Measurements from ENCODE around the gene ADAM10. TPM values are rescaled to one million over a fixed set of nuclear protein-coding genes. Genes with fewer than 3 reads are reported as not detected.

ADAM10 gene
- total RNA-seq, 1 experiment from 2014 or later, result 474 TPM

GRCh38 chr15:58555162-58556027 lies 194.1 kb downstream of the ADAM10 start:
- H3K4me3 Mint-ChIP-seq (ENCODE audit: low read depth, unreplicated experiment), result no peak overlapping the region
- TF ChIP-seq, protein P1, sequence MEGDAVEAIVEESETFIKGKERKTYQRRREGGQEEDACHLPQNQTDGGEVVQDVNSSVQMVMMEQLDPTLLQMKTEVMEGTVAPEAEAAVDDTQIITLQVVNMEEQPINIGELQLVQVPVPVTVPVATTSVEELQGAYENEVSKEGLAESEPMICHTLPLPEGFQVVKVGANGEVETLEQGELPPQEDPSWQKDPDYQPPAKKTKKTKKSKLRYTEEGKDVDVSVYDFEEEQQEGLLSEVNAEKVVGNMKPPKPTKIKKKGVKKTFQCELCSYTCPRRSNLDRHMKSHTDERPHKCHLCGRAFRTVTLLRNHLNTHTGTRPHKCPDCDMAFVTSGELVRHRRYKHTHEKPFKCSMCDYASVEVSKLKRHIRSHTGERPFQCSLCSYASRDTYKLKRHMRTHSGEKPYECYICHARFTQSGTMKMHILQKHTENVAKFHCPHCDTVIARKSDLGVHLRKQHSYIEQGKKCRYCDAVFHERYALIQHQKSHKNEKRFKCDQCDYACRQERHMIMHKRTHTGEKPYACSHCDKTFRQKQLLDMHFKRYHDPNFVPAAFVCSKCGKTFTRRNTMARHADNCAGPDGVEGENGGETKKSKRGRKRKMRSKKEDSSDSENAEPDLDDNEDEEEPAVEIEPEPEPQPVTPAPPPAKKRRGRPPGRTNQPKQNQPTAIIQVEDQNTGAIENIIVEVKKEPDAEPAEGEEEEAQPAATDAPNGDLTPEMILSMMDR (IDR thresholded peaks at IDR 0.05; ENCODE audit: unreplicated experiment), result no peak
- DNase-seq, result no peak
- no peak overlapping the region for H3K27ac Mint-ChIP-seq (ENCODE audit: unreplicated experiment)
- CTCF ChIA-PET, result no interaction called here
- H3K27me3 Mint-ChIP-seq (ENCODE audit: unreplicated experiment), result no peaks in the 10 kb centered on the region
- no peaks in the 10 kb centered on the region for H3K9me3 Mint-ChIP-seq (ENCODE audit: low read depth, unreplicated experiment)
- H3K36me3 Mint-ChIP-seq (ENCODE audit: insufficient read depth, unreplicated experiment), result no peaks in the 10 kb centered on the region
- peaks cover 27% of the 10 kb centered on the region for H3K4me1 Mint-ChIP-seq (ENCODE audit: low read depth, unreplicated experiment)
- intact Hi-C loops (cut with micrococcal nuclease; ENCODE audit: unreplicated experiment), result no loop called here
- no TSS peak for BruUV-seq (replicated peaks)

GRCh38 chr15:58554758-58555157 lies 194.7 kb downstream of the ADAM10 start:
- intact Hi-C loops (cut with micrococcal nuclease; ENCODE audit: unreplicated experiment), result no loop called here
- no peaks in the 10 kb centered on the region for H3K36me3 Mint-ChIP-seq (ENCODE audit: insufficient read depth, unreplicated experiment)
- no peak overlapping the region for H3K4me3 Mint-ChIP-seq (ENCODE audit: low read depth, unreplicated experiment)
- TF ChIP-seq, protein P1 (IDR thresholded peaks at IDR 0.05; ENCODE audit: unreplicated experiment), result no peak
- no peak for DNase-seq
- no peaks in the 10 kb centered on the region for H3K9me3 Mint-ChIP-seq (ENCODE audit: low read depth, unreplicated experiment)
- H3K4me1 Mint-ChIP-seq (ENCODE audit: low read depth, unreplicated experiment), result peaks cover 21% of the 10 kb centered on the region
- CTCF ChIA-PET, result no interaction called here
- no peaks in the 10 kb centered on the region for H3K27me3 Mint-ChIP-seq (ENCODE audit: unreplicated experiment)
- BruUV-seq (replicated peaks), result no TSS peak
- H3K27ac Mint-ChIP-seq (ENCODE audit: unreplicated experiment), result no peak overlapping the region

DNA sequence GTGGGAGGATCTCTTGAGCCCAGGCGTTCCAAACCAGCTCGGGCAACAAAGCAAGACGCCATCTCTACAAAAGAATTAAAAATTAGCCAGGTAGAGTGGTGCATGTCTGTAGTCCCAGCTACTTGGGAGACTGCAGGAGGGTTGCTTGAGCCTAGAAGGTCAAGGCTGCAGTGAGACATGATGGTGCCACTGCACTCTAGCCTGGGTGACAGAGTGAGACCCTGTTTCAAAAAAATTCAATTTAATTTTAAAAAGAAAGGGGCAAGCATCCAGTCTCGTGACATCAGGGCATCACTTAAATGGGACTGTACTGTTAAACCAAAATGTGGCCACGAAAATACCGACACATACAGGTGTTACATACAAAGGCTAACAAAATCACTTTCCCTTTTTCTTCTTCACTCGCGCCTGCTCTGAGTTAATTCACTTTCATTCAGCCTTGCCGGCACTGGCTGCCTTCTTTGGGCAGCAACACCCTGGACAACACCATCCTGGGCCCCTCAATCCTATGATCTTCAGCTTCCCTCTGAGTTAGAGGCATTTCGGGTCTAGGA lies 196.1 kb downstream of the ADAM10 start:
- intact Hi-C loops (cut with micrococcal nuclease; ENCODE audit: unreplicated experiment), result no loop called here
- no peaks in the 10 kb centered on the region for H3K27me3 Mint-ChIP-seq (ENCODE audit: unreplicated experiment)
- no TSS peak for BruUV-seq (replicated peaks)
- no peaks in the 10 kb centered on the region for H3K36me3 Mint-ChIP-seq (ENCODE audit: insufficient read depth, unreplicated experiment)
- H3K27ac Mint-ChIP-seq (ENCODE audit: unreplicated experiment), result no peak overlapping the region
- no peaks in the 10 kb centered on the region for H3K9me3 Mint-ChIP-seq (ENCODE audit: low read depth, unreplicated experiment)
- no peak overlapping the region for H3K4me3 Mint-ChIP-seq (ENCODE audit: low read depth, unreplicated experiment)
- no peak for DNase-seq
- TF ChIP-seq, protein P1 (IDR thresholded peaks at IDR 0.05; ENCODE audit: unreplicated experiment), result no peak
- CTCF ChIA-PET, result no interaction called here
- peaks cover 21% of the 10 kb centered on the region for H3K4me1 Mint-ChIP-seq (ENCODE audit: low read depth, unreplicated experiment)

GRCh38 chr15:58552505-58553364 lies 196.8 kb downstream of the ADAM10 start:
- BruUV-seq (replicated peaks), result no TSS peak
- Mint-ChIP-seq H3K27ac (ENCODE audit: unreplicated experiment) (peak overlapping the region; percentile 72), H3K4me3 (ENCODE audit: low read depth, unreplicated experiment) (peak overlapping the region; percentile 40), H3K36me3 (ENCODE audit: insufficient read depth, unreplicated experiment) (no peaks in the 10 kb centered on the region), H3K27me3 (ENCODE audit: unreplicated experiment) (no peaks in the 10 kb centered on the region), H3K9me3 (ENCODE audit: low read depth, unreplicated experiment) (no peaks in the 10 kb centered on the region), H3K4me1 (ENCODE audit: low read depth, unreplicated experiment) (peaks cover 28% of the 10 kb centered on the region)
- intact Hi-C loops (cut with micrococcal nuclease; ENCODE audit: unreplicated experiment), result no loop called here
- TF ChIP-seq, protein P1 (IDR thresholded peaks at IDR 0.05; ENCODE audit: unreplicated experiment), result no peak
- DNase-seq, result no peak
- CTCF ChIA-PET, result interaction anchor here (0.6 to 0.8 kb wide), 2 partner anchors 82 to 197 kb away, joined by 3 to 5 read pairs; no protein-coding TSS in a partner anchor
